ENCODE data around the gene SF3B1. TPM values are rescaled to one million over a fixed set of nuclear protein-coding genes. Genes with fewer than 3 reads are reported as not detected.
A peak's percentile ranks its signal among the peaks of the same experiment; 100 is the strongest.

SF3B1 gene
- total RNA-seq, 1 experiment from 2014 or later = 249 TPM

DNA sequence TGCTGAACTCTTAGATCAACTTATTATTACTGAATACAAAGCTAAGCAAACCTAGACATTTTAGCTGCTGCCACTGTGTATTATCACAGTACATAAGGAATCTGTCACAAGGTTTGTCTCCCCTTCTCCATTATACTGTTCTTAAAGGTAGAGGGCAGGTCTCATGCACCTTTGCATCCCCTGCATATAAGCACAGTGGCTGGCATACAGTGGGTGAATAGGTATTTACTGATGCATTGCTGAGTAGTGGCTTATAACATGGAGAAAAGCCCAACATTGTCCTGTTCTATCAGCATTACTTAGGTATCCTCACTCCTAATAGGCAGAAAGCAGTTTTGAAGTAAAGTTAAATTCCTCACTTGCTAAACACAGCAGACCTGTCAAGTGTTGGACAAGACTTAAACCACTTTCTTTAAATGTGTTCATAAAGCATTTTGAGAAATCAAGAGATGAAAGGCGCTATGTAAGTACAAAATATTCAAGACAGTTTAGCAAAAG lies 43.6 kb downstream of the SF3B1 start:
- BruUV-seq (replicated peaks) = no TSS peak
- no peak overlapping the region for H3K27ac Mint-ChIP-seq (ENCODE audit: unreplicated experiment)
- H3K4me1 Mint-ChIP-seq (ENCODE audit: low read depth, unreplicated experiment) = peaks cover 11% of the 10 kb centered on the region
- no peaks in the 10 kb centered on the region for H3K27me3 Mint-ChIP-seq (ENCODE audit: unreplicated experiment)
- TF ChIP-seq, protein P1, sequence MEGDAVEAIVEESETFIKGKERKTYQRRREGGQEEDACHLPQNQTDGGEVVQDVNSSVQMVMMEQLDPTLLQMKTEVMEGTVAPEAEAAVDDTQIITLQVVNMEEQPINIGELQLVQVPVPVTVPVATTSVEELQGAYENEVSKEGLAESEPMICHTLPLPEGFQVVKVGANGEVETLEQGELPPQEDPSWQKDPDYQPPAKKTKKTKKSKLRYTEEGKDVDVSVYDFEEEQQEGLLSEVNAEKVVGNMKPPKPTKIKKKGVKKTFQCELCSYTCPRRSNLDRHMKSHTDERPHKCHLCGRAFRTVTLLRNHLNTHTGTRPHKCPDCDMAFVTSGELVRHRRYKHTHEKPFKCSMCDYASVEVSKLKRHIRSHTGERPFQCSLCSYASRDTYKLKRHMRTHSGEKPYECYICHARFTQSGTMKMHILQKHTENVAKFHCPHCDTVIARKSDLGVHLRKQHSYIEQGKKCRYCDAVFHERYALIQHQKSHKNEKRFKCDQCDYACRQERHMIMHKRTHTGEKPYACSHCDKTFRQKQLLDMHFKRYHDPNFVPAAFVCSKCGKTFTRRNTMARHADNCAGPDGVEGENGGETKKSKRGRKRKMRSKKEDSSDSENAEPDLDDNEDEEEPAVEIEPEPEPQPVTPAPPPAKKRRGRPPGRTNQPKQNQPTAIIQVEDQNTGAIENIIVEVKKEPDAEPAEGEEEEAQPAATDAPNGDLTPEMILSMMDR (IDR thresholded peaks at IDR 0.05; ENCODE audit: unreplicated experiment) = no peak
- no peak for DNase-seq
- no peak overlapping the region for H3K4me3 Mint-ChIP-seq (ENCODE audit: low read depth, unreplicated experiment)
- intact Hi-C loops (cut with micrococcal nuclease; ENCODE audit: unreplicated experiment) = no loop called here
- H3K36me3 Mint-ChIP-seq (ENCODE audit: insufficient read depth, unreplicated experiment) = peaks cover 34% of the 10 kb centered on the region
- CTCF ChIA-PET = no interaction called here
- no peaks in the 10 kb centered on the region for H3K9me3 Mint-ChIP-seq (ENCODE audit: low read depth, unreplicated experiment)

DNA sequence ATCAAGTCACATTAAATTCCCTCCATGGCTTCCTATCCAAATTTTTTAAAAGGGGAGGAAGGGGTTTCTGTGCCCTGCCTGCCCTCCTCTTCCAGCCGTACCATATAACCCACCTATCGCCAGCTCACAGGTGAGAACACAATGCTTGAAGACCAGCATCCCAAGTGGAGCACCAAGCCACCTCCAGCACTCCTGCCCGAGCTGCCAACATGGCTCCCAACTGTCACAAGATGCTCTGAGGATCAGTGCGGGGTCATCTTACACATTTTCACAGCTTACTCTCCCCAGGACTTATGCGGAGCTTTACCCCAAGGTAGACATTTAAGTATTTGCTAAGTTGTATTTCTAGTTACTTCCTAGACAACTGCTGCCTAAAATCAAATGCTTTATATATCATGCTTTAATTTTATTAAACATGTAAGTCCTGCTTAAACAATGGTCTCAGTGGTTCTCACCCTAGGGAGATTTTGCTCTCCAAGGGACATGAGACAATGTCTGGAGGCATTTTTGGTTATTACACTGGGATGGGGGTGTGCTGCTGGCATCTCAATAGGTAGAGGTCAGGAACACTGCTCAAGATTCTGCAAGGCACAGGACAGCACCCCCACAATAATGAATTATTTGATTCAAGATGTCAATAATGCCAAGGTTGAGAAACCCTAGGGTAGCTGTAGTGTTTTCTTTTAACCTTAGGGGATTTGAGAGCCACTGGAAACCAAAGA lies 45.8 kb downstream of the SF3B1 start:
- Mint-ChIP-seq H3K27me3 (ENCODE audit: unreplicated experiment) (no peaks in the 10 kb centered on the region), H3K9me3 (ENCODE audit: low read depth, unreplicated experiment) (no peaks in the 10 kb centered on the region), H3K4me1 (ENCODE audit: low read depth, unreplicated experiment) (peaks cover 8% of the 10 kb centered on the region), H3K4me3 (ENCODE audit: low read depth, unreplicated experiment) (no peak overlapping the region), H3K36me3 (ENCODE audit: insufficient read depth, unreplicated experiment) (peaks cover 14% of the 10 kb centered on the region), H3K27ac (ENCODE audit: unreplicated experiment) (peak overlapping the region; percentile 11)
- CTCF ChIA-PET = no interaction called here
- DNase-seq = no peak
- TF ChIP-seq, protein P1 (IDR thresholded peaks at IDR 0.05; ENCODE audit: unreplicated experiment) = no peak
- BruUV-seq (replicated peaks) = no TSS peak
- intact Hi-C loops (cut with micrococcal nuclease; ENCODE audit: unreplicated experiment) = no loop called here

DNA sequence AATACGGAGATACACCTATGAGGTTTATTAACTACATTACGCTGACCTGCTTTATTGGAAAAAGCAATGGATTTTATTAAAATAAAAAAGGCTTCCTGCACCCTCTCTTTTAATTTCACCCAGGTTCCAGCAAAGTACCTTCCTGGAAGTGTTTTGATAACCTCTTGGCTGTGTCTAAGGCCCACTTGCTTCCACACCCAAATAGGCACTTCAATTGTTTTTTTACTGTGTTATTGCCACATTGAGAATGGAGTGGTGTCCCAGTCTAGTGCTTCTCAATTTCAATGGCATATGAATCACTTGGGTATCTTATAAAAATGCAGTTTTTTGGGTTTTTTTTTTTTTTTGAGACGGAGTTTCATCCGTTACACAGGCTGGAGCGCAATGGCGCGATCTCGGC lies 47.6 kb downstream of the SF3B1 start:
- intact Hi-C loops (cut with micrococcal nuclease; ENCODE audit: unreplicated experiment) = no loop called here
- peaks cover 9% of the 10 kb centered on the region for H3K4me1 Mint-ChIP-seq (ENCODE audit: low read depth, unreplicated experiment)
- peaks cover 9% of the 10 kb centered on the region for H3K36me3 Mint-ChIP-seq (ENCODE audit: insufficient read depth, unreplicated experiment)
- DNase-seq = no peak
- no peaks in the 10 kb centered on the region for H3K9me3 Mint-ChIP-seq (ENCODE audit: low read depth, unreplicated experiment)
- TF ChIP-seq, protein P1 (IDR thresholded peaks at IDR 0.05; ENCODE audit: unreplicated experiment) = no peak
- no peak overlapping the region for H3K4me3 Mint-ChIP-seq (ENCODE audit: low read depth, unreplicated experiment)
- no peak overlapping the region for H3K27ac Mint-ChIP-seq (ENCODE audit: unreplicated experiment)
- no TSS peak for BruUV-seq (replicated peaks)
- CTCF ChIA-PET = no interaction called here
- H3K27me3 Mint-ChIP-seq (ENCODE audit: unreplicated experiment) = no peaks in the 10 kb centered on the region

DNA sequence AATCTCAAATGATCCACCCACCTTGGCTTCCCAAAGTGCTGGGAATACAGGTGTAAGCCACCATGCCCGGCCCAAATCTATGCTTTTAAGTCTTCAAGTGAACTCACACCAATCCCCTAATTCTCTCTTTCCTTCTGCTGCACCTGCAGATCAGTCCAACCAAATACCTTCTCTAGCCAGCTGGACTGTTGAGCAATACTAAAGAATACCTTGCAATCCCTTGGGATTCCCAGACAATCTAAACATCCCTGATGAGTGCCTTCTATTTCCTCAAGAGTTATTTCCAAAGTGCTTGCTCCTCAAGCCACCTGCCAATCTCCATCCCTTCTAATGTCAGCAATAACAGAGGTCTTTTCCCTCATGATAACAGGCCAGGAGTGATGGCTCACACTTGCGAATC lies 48.6 kb downstream of the SF3B1 start:
- Mint-ChIP-seq H3K4me3 (ENCODE audit: low read depth, unreplicated experiment) (no peak overlapping the region), H3K36me3 (ENCODE audit: insufficient read depth, unreplicated experiment) (peaks cover 9% of the 10 kb centered on the region), H3K27ac (ENCODE audit: unreplicated experiment) (no peak overlapping the region), H3K27me3 (ENCODE audit: unreplicated experiment) (no peaks in the 10 kb centered on the region), H3K9me3 (ENCODE audit: low read depth, unreplicated experiment) (no peaks in the 10 kb centered on the region), H3K4me1 (ENCODE audit: low read depth, unreplicated experiment) (peaks cover 16% of the 10 kb centered on the region)
- no peak for DNase-seq
- CTCF ChIA-PET = no interaction called here
- intact Hi-C loops (cut with micrococcal nuclease; ENCODE audit: unreplicated experiment) = no loop called here
- BruUV-seq (replicated peaks) = no TSS peak
- TF ChIP-seq, protein P1 (IDR thresholded peaks at IDR 0.05; ENCODE audit: unreplicated experiment) = no peak
